ENCODE measurements around the gene FRMD4A. TPM values are rescaled to one million over a fixed set of nuclear protein-coding genes. Genes with fewer than 3 reads are reported as not detected.

Gene FRMD4A
- total RNA-seq, 1 donor from 2014 or later: 0.64 TPM

DNA sequence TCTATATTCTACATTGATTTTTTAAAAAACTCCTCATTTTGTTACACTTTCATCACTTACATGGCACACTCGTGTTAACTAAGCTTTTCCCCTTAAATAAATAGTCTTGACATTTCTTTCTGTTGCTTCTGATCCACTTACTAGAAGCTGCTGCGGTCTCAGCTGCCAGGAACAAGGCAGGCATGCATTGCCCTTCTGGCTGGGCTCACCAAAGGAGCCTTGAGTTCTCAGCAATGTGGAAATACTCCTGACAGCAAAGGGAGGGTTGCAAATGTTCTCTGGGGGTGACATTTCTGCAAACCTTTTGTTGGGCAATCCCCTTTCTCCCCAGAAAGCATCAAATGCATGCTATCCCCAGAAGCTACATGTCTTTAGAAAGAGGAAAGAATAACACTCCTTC lies 393.9 kb downstream of the FRMD4A start:
- CTCF ChIA-PET: no interaction called here
- peaks cover 3% of the 10 kb centered on the region for H3K9me3 Mint-ChIP-seq

DNA sequence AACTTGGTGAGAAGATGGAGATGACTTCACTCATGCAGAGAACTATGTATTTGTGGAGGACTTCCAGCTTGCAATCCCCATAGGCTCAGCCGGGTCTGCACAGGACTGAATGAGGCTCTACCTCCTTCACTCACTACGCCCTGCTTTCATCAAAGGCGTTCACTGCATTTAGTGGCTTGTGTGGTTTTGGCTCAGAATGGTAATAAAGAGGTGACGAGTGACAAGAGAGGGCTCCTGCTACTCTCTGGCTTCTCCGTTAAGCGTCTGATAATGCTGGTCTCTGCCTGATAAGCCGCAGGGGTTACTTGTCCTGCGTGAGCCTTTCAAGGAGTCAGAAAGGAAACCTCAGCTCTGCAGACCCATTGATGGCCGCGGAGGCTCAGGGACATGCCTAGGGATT lies 400.6 kb downstream of the FRMD4A start:
- Mint-ChIP-seq H3K27ac (no peak overlapping the region), H3K4me3 (no peak overlapping the region), H3K36me3 (ENCODE audit: low read depth) (no peaks in the 10 kb centered on the region), H3K4me1 (peaks cover 13% of the 10 kb centered on the region), H3K27me3 (peaks cover 3% of the 10 kb centered on the region), H3K9me3 (no peaks in the 10 kb centered on the region)
- intact Hi-C loops (cut with micrococcal nuclease): no loop called here
- DNase-seq: no peak
- POLR2A ChIA-PET: no interaction called here
- no peak for ATAC-seq (ENCODE audit: low read depth)
- TF ChIP-seq, protein P1, sequence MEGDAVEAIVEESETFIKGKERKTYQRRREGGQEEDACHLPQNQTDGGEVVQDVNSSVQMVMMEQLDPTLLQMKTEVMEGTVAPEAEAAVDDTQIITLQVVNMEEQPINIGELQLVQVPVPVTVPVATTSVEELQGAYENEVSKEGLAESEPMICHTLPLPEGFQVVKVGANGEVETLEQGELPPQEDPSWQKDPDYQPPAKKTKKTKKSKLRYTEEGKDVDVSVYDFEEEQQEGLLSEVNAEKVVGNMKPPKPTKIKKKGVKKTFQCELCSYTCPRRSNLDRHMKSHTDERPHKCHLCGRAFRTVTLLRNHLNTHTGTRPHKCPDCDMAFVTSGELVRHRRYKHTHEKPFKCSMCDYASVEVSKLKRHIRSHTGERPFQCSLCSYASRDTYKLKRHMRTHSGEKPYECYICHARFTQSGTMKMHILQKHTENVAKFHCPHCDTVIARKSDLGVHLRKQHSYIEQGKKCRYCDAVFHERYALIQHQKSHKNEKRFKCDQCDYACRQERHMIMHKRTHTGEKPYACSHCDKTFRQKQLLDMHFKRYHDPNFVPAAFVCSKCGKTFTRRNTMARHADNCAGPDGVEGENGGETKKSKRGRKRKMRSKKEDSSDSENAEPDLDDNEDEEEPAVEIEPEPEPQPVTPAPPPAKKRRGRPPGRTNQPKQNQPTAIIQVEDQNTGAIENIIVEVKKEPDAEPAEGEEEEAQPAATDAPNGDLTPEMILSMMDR (IDR thresholded peaks at IDR 0.05): no peak
- CTCF ChIA-PET: no interaction called here

More for the DNA sequence above, 393.9 kb downstream of the FRMD4A start:
- DNase-seq (no peak), ATAC-seq (ENCODE audit: low read depth) (no peak)
- Mint-ChIP-seq H3K4me3 (no peak overlapping the region), H3K36me3 (ENCODE audit: low read depth) (no peaks in the 10 kb centered on the region), H3K4me1 (no peaks in the 10 kb centered on the region), H3K27ac (no peak overlapping the region), H3K27me3 (peaks cover 12% of the 10 kb centered on the region)
- POLR2A ChIA-PET: no interaction called here
- TF ChIP-seq, protein P1 (IDR thresholded peaks at IDR 0.05): no peak
- intact Hi-C loops (cut with micrococcal nuclease): no loop called here

DNA sequence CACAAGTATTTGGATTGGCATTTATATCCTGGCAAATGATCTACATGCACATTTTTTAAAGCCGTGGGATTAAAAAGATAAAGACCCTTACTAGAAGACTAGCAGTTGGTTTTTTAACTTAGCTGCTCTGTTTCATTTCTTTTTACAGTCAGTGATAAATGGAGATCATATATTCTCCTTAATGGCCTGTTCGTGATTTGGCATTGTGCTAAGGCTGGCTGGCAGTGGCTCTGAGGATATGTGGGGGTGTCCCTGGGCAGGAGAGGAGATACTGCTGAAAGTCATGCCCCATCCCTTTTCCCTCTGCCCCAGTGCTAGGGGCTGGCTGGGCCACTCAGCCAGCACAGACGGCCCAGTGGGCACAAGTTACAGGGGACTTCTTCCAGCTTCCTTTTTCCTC lies 402.3 kb downstream of the FRMD4A start:
- ATAC-seq (ENCODE audit: low read depth): no peak
- intact Hi-C loops (cut with micrococcal nuclease): loop anchor here (5.0 kb wide), 1 partner anchor 59 kb away; no protein-coding TSS in a partner anchor

DNA sequence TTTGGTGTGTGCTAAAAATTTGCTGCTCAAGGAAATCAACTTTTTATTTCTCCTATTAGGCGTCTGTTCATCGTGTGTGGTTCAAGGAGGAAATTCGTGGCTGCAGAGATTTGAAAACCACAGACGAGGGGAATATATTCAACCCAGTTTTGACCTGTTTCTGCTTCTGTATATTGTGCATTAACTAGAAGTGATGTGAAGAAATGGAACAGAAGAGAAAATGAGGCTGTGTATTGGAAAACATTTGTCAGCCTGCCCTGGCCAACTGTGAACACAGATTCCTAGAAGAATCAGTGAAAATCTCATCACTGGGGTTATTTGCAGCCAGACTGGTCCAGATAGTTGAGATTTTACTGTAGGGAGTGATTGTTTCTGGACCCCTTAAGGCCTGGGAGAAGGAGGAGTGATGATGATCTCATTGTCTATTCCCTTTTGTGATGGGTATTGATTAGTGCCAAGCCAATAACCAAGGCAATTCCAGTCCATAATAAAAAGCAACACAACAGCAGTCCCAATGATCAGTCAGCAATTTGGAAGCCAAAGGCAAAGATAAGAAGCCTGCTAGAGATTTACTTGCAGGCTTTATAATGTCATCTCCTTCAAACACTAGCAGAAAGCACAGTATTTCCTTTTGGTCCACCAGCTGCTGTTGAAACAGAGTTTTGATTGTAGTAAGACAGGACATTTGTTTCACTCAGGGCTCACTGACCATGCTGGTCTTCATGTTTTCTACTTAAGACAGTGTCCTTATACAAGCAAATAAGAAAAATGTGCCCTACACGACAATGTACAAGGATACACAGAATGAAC lies 404.5 kb downstream of the FRMD4A start:
- TF ChIP-seq, protein P1 (IDR thresholded peaks at IDR 0.05): no peak
- no peak for DNase-seq

More for the DNA sequence above, 402.3 kb downstream of the FRMD4A start:
- DNase-seq: no peak
- H3K4me1 Mint-ChIP-seq: peaks cover 20% of the 10 kb centered on the region
- TF ChIP-seq, protein P1 (IDR thresholded peaks at IDR 0.05): no peak
- POLR2A ChIA-PET: no interaction called here
- CTCF ChIA-PET: no interaction called here
- H3K36me3 Mint-ChIP-seq (ENCODE audit: low read depth): no peaks in the 10 kb centered on the region
- H3K9me3 Mint-ChIP-seq: no peaks in the 10 kb centered on the region
- no peak overlapping the region for H3K4me3 Mint-ChIP-seq
- H3K27ac Mint-ChIP-seq: no peak overlapping the region
- H3K27me3 Mint-ChIP-seq: peaks cover 3% of the 10 kb centered on the region

DNA sequence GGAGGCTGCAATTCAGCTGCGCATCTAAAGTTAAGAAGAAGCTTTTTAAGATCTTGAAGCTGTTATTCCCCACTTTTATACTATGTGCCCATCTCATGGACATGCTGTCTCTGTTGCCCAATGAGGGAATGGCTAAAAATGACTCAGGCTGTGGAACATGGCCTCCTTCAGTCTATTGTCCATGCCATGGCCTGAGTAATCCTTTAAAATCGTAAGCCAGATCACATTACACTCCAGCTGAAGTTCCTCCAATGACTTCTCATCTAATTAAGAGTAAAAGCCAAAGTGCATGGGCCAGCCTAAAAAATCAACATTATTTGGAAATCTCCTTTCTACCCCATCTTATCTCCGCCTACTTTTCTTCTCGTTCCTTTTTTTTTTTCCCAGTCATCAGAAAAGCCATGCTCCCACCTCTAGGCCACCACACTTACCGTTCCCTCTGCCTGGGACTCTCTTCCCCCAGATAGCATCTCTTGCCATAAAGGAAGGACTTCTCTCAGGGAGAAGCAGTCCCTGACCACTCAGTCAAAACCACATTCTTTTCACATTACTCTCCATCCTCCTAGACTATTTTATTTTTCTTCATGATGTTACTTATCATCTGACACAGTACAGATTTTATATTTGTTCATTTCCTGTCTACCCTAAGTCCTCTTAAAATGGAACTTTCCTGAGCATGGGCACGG lies 406.5 kb downstream of the FRMD4A start:
- CTCF ChIA-PET: no interaction called here

More for the DNA sequence above, 404.5 kb downstream of the FRMD4A start:
- H3K9me3 Mint-ChIP-seq: no peaks in the 10 kb centered on the region
- ATAC-seq (ENCODE audit: low read depth): no peak
- intact Hi-C loops (cut with micrococcal nuclease): loop anchor here (1.0 to 5.0 kb wide), 3 partner anchors 53 to 139 kb away; no protein-coding TSS in a partner anchor
- no peak overlapping the region for H3K27ac Mint-ChIP-seq
- CTCF ChIA-PET: no interaction called here
- peak overlapping the region; percentile 1 for H3K4me3 Mint-ChIP-seq
- H3K36me3 Mint-ChIP-seq (ENCODE audit: low read depth): no peaks in the 10 kb centered on the region
- POLR2A ChIA-PET: no interaction called here
- peaks cover 20% of the 10 kb centered on the region for H3K4me1 Mint-ChIP-seq
- peaks cover 5% of the 10 kb centered on the region for H3K27me3 Mint-ChIP-seq

More for the DNA sequence above, 406.5 kb downstream of the FRMD4A start:
- no peak overlapping the region for H3K4me3 Mint-ChIP-seq
- H3K36me3 Mint-ChIP-seq (ENCODE audit: low read depth): no peaks in the 10 kb centered on the region
- no peak overlapping the region for H3K27ac Mint-ChIP-seq
- peaks cover 6% of the 10 kb centered on the region for H3K27me3 Mint-ChIP-seq
- no peaks in the 10 kb centered on the region for H3K9me3 Mint-ChIP-seq
- ATAC-seq (ENCODE audit: low read depth) (no peak), DNase-seq (no peak)
- H3K4me1 Mint-ChIP-seq: peaks cover 25% of the 10 kb centered on the region
- TF ChIP-seq, protein P1 (IDR thresholded peaks at IDR 0.05): no peak
- POLR2A ChIA-PET: interaction anchor here (0.7 kb wide), 1 partner anchor 111 kb away, joined by 11 read pairs; no protein-coding TSS in a partner anchor
- intact Hi-C loops (cut with micrococcal nuclease): loop anchor here (2.0 kb wide), 1 partner anchor 137 kb away; no protein-coding TSS in a partner anchor

All from activated B cell treated with CpG ODN at 0.5 μM for 24 hours (primary cell).